Endothelial cell of umbilical vein (primary cell): ENCODE results near the gene UBE2L6. TPM values are rescaled to one million over a fixed set of nuclear protein-coding genes. Genes with fewer than 3 reads are reported as not detected.

Experiments
- BruUV-seq: library from RNA; stranded (reverse); fragments of 400-500 nt; replicated peaks from 2 replicates; lab custom pipeline; 2021; lab: Mats Ljungman, UMichigan
- CTCF ChIA-PET: fragments of 300-600, 350-600 bp; sonication (Branson Sonifier 250); formaldehyde crosslinking; loops from one replicate; lab custom pipeline; 2021; ENCODE audit warnings: antibody characterized with exemption, inconsistent platforms; lab: Charles Lee
- POLR2A ChIA-PET: fragments of 300-600, 350-600 bp; sonication (Branson Sonifier 250); formaldehyde crosslinking; loops from one replicate; lab custom pipeline; 2021; ENCODE audit warnings: antibody characterized with exemption, inconsistent platforms; lab: Charles Lee
- DNase-seq: peaks from one replicate; pipeline ENCODE4 v3.0.0-alpha.2; 2011; ENCODE audit warnings: low read depth, low spot score
- FAIRE-seq: peaks from 2 replicates; lab custom pipeline; 2011; peaks lifted over from hg19 to GRCh38; lab: Jason Lieb, UNC
- H2AFZ ChIP-seq: 2 replicates; pipeline ENCODE4 v1.6.0; 2012; ENCODE audit warnings: low read depth, low read length, control low read depth, inconsistent platforms
- H3K27ac ChIP-seq: 2 replicates; pipeline ENCODE4 v1.5.1; 2011; ENCODE audit warnings: low read depth, mild to moderate bottlenecking, control low read depth, low read length, moderate library complexity; ENCODE audit not compliant: insufficient read depth
- H3K27me3 ChIP-seq, 2 experiments: 2 replicates each; pipeline versions ENCODE4 v1.6.0 to v1.6.1; 2011; ENCODE audit warnings: low read length in 2 of 2, mixed read lengths in 1 of 2; ENCODE audit not compliant: control insufficient read depth in 2 of 2, insufficient read depth in 2 of 2
- H3K36me3 ChIP-seq, 2 experiments: 2 replicates in 1 of 2; 3 replicates in 1 of 2; pipeline ENCODE4 v1.5.1; 2011; ENCODE audit warnings: low read length in 2 of 2, mild to moderate bottlenecking in 1 of 2, moderate library complexity in 1 of 2; ENCODE audit not compliant: control insufficient read depth in 2 of 2, insufficient read depth in 2 of 2; ENCODE audit errors: extremely low read depth in 1 of 2
- H3K4me1 ChIP-seq: 3 replicates; pipeline ENCODE4 v1.5.1; 2011; ENCODE audit warnings: mild to moderate bottlenecking, low read length; ENCODE audit not compliant: control insufficient read depth, insufficient read depth; ENCODE audit errors: extremely low read depth
- H3K4me2 ChIP-seq: 2 replicates; pipeline ENCODE4 v1.6.1; 2011; ENCODE audit warnings: low read length, control low read depth, mixed read lengths; ENCODE audit not compliant: insufficient read depth
- H3K4me3 ChIP-seq, 3 experiments: fragments of 200-600 bp in 1 of 3; sonication (generic), shearing (Covaris generic) in 1 of 3; replicated peaks in 1 of 3; 2 replicates each; pipeline ENCODE4 v1.5.1; 2011 to 2016; ENCODE audit warnings: control low read depth in 3 of 3, low read length in 3 of 3, mild to moderate bottlenecking in 2 of 3, inconsistent platforms in 1 of 3, low read depth in 1 of 3, moderate library complexity in 1 of 3; ENCODE audit not compliant: insufficient read depth in 1 of 3
- H3K79me2 ChIP-seq: 2 replicates; pipeline ENCODE4 v1.6.0; 2012; ENCODE audit warnings: low read length, inconsistent platforms; ENCODE audit not compliant: control insufficient read depth, insufficient read depth
- H3K9ac ChIP-seq: replicated peaks from 2 replicates; pipeline ENCODE3; 2011; ENCODE audit warnings: low read length, control low read depth; ENCODE audit not compliant: insufficient read depth; ENCODE audit errors: extremely low read depth
- H3K9me1 ChIP-seq: replicated peaks from 3 replicates; pipeline ENCODE4 v1.6.0; 2011; ENCODE audit warnings: mild to moderate bottlenecking, low read length; ENCODE audit not compliant: control insufficient read depth, insufficient read depth; ENCODE audit errors: extremely low read depth
- H3K9me3 ChIP-seq: replicated peaks from 2 replicates; pipeline ENCODE4 v1.5.1; 2012; ENCODE audit warnings: low read length, inconsistent platforms; ENCODE audit not compliant: control insufficient read depth, insufficient read depth
- H4K20me1 ChIP-seq: replicated peaks from 2 replicates; pipeline ENCODE3; 2011; ENCODE audit warnings: mild to moderate bottlenecking, low read length; ENCODE audit not compliant: control insufficient read depth, insufficient read depth; ENCODE audit errors: extremely low read depth
- GATA2 ChIP-seq: IDR thresholded peaks from 2 replicates; pipeline ENCODE4 v1.7.0; 2011; ENCODE audit warnings: low read depth, mild to moderate bottlenecking, moderate library complexity, mixed read lengths, low read length; ENCODE audit not compliant: insufficient read length, insufficient read depth
- JUN ChIP-seq: IDR thresholded peaks from 2 replicates; pipeline ENCODE4 v1.6.1; 2011; ENCODE audit warnings: borderline replicate concordance, low read depth; ENCODE audit not compliant: insufficient read length, insufficient read depth
- MYC ChIP-seq: IDR thresholded peaks from one replicate; pipeline ENCODE4 v1.6.1; 2011; ENCODE audit warnings: mild to moderate bottlenecking, low read depth, low read length
- dilution Hi-C: fragments of 300-500 bp; cut with MboI; formaldehyde crosslinking; loops from one replicate; pipeline ENCODE4 v1.15.0; 2019; ENCODE audit warnings: low sequenced_read_pairs; ENCODE audit not compliant: extremely low pct_ligation_motif_present
- intact Hi-C: fragments of 100-400 bp; cut with micrococcal nuclease; formaldehyde crosslinking; loops from one replicate; pipeline ENCODE4 v1.10.0; 2022
- polyA plus RNA-seq, 4 experiments: library from polyadenylated mRNA; depleted of rRNA in 3 of 4; stranded (reverse) in 3 of 4; unstranded in 1 of 4; fragments of >200 nt; gene quantifications; 2 replicates each; pipeline versions ENCODE4 v1.2.1 to v1.2.3, GENCODE V29; 2011 to 2012; ENCODE audit warnings: missing spikeins in 1 of 4
- total RNA-seq: library from RNA; stranded (reverse); gene quantifications from 2 replicates; pipeline ENCODE4 v1.2.3, GENCODE V29; 2021
- TF ChIP-seq, protein P1 (sequence below): IDR thresholded peaks from 2 replicates; pipeline ENCODE4 v1.6.1; 2011; ENCODE audit not compliant: insufficient read depth, insufficient read length
- TF ChIP-seq, protein P2 (sequence below), 2 donors: IDR thresholded peaks; 1 replicate in 1 of 2; 2 replicates in 1 of 2; pipeline ENCODE4 v1.5.1; 2011; ENCODE audit warnings: low read length in 2 of 2, mild to moderate bottlenecking in 2 of 2, moderate library complexity in 2 of 2, control low read depth in 1 of 2, inconsistent platforms in 1 of 2, low read depth in 1 of 2; ENCODE audit not compliant: insufficient read depth in 1 of 2; ENCODE audit errors: extremely low read depth in 1 of 2

The UBE2L6 gene
- total and polyA plus RNA-seq, 2 donors (not counting 3 experiments of a cell fraction or from before 2014, with no cell fraction given) = 22.3 to 25.2 TPM

DNA sequence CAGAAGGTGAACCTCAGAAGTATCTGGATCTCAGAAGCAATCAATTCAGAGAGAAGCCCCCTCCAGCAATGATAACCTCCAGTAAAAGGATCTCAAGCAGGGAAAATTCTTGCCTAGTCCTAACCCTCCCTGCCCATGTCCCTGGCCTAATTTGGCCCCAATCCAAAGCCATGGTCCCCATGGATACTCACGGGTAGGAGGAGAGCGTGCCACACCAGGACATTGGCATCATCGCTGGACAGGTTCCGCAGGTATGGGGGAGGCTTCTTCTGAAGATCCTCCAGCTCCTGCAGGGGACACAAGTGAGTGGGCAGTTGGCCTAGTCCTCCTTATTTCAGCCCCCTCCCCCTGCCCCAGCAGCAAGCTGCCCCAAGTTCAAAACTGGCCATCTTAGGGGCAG is 7.3 kb downstream of the UBE2L6 start:
- intact Hi-C loops (no loop called here), dilution Hi-C loops (no loop called here)
- Histone ChIP-seq H3K9me1 (no peaks in the 10 kb centered on the region), H3K79me2 (no peaks in the 10 kb centered on the region), H3K36me3 (no peaks in the 10 kb centered on the region), H2AFZ (no peak overlapping the region), H3K27me3 (no peaks in the 10 kb centered on the region), H3K4me2 (no peak overlapping the region), H4K20me1 (no peaks in the 10 kb centered on the region), H3K4me3 (no peak overlapping the region), H3K9me3 (no peaks in the 10 kb centered on the region), H3K9ac (no peak overlapping the region), H3K27ac (no peak overlapping the region), H3K4me1 (no peaks in the 10 kb centered on the region)
- ChIA-PET POLR2A (no interaction called here), CTCF (interaction anchor here (0.6 kb wide), 1 partner anchor 112 kb away, joined by 3 read pairs; no protein-coding TSS in a partner anchor)
- no TSS peak for BruUV-seq
- DNase-seq (no peak), FAIRE-seq (no peak)
- TF ChIP-seq, protein P1, sequence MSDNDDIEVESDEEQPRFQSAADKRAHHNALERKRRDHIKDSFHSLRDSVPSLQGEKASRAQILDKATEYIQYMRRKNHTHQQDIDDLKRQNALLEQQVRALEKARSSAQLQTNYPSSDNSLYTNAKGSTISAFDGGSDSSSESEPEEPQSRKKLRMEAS = no peak

DNA sequence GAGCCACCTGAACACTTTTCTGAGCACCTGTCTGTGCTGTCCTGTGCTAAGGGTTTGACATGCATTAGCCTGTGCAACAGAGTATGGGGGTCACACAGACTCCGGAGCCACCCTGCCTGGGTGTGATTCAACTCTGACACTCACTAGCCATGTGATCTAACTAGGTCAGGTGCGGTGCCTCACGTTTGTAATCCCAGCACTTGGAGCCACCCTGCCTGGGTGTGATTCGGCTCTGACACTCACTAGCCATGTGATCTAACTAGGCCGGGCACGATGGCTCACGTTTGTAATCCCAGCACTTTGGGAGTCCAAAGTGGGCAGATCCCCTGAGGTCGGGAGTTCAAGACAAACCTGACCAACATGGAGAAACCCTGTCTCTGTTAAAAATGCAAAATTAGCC is 11.4 kb downstream of the UBE2L6 start:
- no peak overlapping the region for H3K9ac ChIP-seq
- POLR2A ChIA-PET = no interaction called here
- BruUV-seq = no TSS peak
- H4K20me1 ChIP-seq = no peaks in the 10 kb centered on the region
- no peak overlapping the region for H3K4me3 ChIP-seq
- dilution Hi-C loops (no loop called here), intact Hi-C loops (no loop called here)
- no peaks in the 10 kb centered on the region for H3K9me1 ChIP-seq
- H3K9me3 ChIP-seq = no peaks in the 10 kb centered on the region
- H2AFZ ChIP-seq = no peak overlapping the region
- CTCF ChIA-PET = interaction anchor here (0.5 kb wide), 1 partner anchor 77 kb away, joined by 3 read pairs; no protein-coding TSS in a partner anchor
- no peak for TF ChIP-seq JUN
- no peak for TF ChIP-seq MYC
- TF ChIP-seq, protein P2, sequence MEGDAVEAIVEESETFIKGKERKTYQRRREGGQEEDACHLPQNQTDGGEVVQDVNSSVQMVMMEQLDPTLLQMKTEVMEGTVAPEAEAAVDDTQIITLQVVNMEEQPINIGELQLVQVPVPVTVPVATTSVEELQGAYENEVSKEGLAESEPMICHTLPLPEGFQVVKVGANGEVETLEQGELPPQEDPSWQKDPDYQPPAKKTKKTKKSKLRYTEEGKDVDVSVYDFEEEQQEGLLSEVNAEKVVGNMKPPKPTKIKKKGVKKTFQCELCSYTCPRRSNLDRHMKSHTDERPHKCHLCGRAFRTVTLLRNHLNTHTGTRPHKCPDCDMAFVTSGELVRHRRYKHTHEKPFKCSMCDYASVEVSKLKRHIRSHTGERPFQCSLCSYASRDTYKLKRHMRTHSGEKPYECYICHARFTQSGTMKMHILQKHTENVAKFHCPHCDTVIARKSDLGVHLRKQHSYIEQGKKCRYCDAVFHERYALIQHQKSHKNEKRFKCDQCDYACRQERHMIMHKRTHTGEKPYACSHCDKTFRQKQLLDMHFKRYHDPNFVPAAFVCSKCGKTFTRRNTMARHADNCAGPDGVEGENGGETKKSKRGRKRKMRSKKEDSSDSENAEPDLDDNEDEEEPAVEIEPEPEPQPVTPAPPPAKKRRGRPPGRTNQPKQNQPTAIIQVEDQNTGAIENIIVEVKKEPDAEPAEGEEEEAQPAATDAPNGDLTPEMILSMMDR (IDR thresholded peaks at IDR 0.05; ENCODE audit: extremely low read depth in 1 of 2, insufficient read depth in 1 of 2, low read depth in 1 of 2, low read length in 2 of 2) = no peak
- no peak for TF ChIP-seq GATA2
- no peaks in the 10 kb centered on the region for H3K27me3 ChIP-seq
- FAIRE-seq (no peak), DNase-seq (no peak)
- H3K36me3 ChIP-seq = peaks cover 0 to 5% of the 10 kb centered on the region in 2 experiments
- no peak overlapping the region for H3K27ac ChIP-seq
- no peaks in the 10 kb centered on the region for H3K79me2 ChIP-seq
- H3K4me1 ChIP-seq = no peaks in the 10 kb centered on the region
- no peak overlapping the region for H3K4me2 ChIP-seq
